ENCODE results near the gene MLLT10.

DNA sequence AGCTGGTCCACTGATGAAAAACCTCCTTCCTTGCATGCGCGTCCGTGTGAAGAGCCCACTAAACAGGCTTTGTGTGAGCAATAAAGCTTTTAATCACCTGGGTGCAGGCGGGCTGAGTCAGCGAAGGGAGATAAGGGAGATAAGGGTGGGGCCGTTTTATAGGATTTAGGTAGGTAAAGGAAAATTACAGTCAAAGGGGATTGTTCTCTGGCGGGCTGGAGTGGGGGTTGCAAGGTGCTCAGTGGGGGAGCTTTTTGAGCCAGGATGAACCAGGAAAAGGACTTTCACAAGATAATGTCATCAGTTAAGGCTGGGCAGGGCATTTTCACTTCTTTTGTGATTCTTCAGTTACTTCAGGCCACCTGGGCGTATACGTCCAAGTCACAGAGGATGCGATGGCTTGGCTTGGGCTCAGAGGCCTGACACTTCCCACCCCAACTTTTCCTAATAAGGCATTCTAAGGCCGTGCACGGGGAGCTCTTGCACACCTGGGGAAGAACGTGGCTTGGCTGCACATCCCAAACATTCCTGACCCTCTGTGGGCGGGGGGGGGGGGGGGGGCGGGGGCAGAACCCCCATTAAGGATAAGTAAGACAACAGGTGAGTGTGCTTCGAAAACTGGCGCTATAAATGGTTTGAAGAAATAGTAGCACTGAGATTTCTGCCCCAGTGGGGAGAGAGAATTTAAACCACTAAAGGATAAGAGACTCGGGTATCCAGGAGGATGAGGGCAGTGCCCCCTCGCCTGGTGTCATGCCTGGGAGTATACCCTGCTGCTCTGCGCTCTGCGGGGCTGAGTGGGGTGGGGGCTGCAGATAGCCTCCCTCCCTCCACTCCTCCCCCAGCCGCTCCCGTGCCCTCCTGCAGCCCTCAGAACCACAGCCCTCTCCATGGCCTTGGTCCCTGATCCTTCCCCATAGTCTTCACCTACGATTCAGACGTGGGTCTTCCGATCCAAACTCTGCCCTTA, 217.6 kb downstream of the MLLT10 start:
- no peak for TF ChIP-seq TAF1 (IDR thresholded peaks at IDR 0.05; ENCODE audit: borderline replicate concordance, low read depth, low read length)
- TF ChIP-seq POLR2AphosphoS5 (IDR thresholded peaks at IDR 0.05; ENCODE audit: low read depth, low read length), result no peak
- TF ChIP-seq POLR2A (IDR thresholded peaks at IDR 0.05; ENCODE audit: low read depth, low read length), result no peak
